ENCODE results near the gene RPL22L1.
"Not testable (repeated sequence)": the region's sequence is repeated elsewhere in the genome, so short reads cannot be mapped to it uniquely, and the experiment has no call there.

GRCh38 chr3:170817471-170817870 lies 52.5 kb downstream of the RPL22L1 start:
- TF ChIP-seq CTCF (IDR thresholded peaks at IDR 0.05); EZH2 (IDR thresholded peaks at IDR 0.05; ENCODE audit: borderline replicate concordance, insufficient read depth, low read depth, low read length, poor library complexity, severe bottlenecking): not testable (repeated sequence)
